ENCODE results near the gene NPHS1.

The NPHS1 gene

GRCh38 chr19:35783469-35784434, 68.6 kb downstream of the NPHS1 start:
- DNase-seq (ENCODE audit: low read depth), result no peak
- H3K4me3 ChIP-seq (ENCODE audit: low read depth, low read length), result no peak overlapping the region
- TF ChIP-seq, protein P1, sequence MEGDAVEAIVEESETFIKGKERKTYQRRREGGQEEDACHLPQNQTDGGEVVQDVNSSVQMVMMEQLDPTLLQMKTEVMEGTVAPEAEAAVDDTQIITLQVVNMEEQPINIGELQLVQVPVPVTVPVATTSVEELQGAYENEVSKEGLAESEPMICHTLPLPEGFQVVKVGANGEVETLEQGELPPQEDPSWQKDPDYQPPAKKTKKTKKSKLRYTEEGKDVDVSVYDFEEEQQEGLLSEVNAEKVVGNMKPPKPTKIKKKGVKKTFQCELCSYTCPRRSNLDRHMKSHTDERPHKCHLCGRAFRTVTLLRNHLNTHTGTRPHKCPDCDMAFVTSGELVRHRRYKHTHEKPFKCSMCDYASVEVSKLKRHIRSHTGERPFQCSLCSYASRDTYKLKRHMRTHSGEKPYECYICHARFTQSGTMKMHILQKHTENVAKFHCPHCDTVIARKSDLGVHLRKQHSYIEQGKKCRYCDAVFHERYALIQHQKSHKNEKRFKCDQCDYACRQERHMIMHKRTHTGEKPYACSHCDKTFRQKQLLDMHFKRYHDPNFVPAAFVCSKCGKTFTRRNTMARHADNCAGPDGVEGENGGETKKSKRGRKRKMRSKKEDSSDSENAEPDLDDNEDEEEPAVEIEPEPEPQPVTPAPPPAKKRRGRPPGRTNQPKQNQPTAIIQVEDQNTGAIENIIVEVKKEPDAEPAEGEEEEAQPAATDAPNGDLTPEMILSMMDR (IDR thresholded peaks at IDR 0.05; ENCODE audit: low read depth, low read length), result no peak
- no peak for TF ChIP-seq MYC (IDR thresholded peaks at IDR 0.05; ENCODE audit: low read depth, low read length)
- TF ChIP-seq POLR2A (IDR thresholded peaks at IDR 0.05; ENCODE audit: extremely low read depth, insufficient read length), result no peak
- TF ChIP-seq, protein P2, sequence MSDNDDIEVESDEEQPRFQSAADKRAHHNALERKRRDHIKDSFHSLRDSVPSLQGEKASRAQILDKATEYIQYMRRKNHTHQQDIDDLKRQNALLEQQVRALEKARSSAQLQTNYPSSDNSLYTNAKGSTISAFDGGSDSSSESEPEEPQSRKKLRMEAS (IDR thresholded peaks at IDR 0.05; ENCODE audit: low read depth, low read length), result no peak

DNA sequence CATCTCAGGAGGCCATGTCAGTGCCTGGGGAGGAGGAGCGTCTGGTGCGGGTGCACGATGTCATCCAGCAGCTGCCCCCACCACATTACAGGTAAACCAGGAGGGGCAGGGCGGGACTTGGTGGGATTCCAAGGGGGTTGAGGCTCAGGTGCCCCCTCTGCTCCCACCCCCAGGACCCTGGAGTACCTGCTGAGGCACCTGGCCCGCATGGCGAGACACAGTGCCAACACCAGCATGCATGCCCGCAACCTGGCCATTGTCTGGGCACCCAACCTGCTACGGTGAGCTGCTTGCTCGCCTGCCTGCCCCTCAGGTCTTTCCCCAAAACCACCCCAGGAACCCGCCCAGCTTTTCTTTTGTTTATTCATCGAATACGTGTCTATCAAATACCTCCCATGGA, 69.7 kb downstream of the NPHS1 start:
- no peak overlapping the region for H3K4me3 ChIP-seq (ENCODE audit: low read depth, low read length)
- TF ChIP-seq MYC (IDR thresholded peaks at IDR 0.05; ENCODE audit: low read depth, low read length), result no peak
- no peak for TF ChIP-seq POLR2A (IDR thresholded peaks at IDR 0.05; ENCODE audit: extremely low read depth, insufficient read length)
- TF ChIP-seq, protein P2 (IDR thresholded peaks at IDR 0.05; ENCODE audit: low read depth, low read length), result no peak
- TF ChIP-seq, protein P1 (IDR thresholded peaks at IDR 0.05; ENCODE audit: low read depth, low read length), result no peak
- no peak for DNase-seq (ENCODE audit: low read depth)

GRCh38 chr19:35781650-35782049, 70.7 kb downstream of the NPHS1 start:
- no peak for DNase-seq (ENCODE audit: low read depth)
- TF ChIP-seq, protein P1 (IDR thresholded peaks at IDR 0.05; ENCODE audit: low read depth, low read length), result no peak
- TF ChIP-seq MYC (IDR thresholded peaks at IDR 0.05; ENCODE audit: low read depth, low read length) (no peak), POLR2A (IDR thresholded peaks at IDR 0.05; ENCODE audit: extremely low read depth, insufficient read length) (no peak)
- TF ChIP-seq, protein P2 (IDR thresholded peaks at IDR 0.05; ENCODE audit: low read depth, low read length), result no peak
- no peak overlapping the region for H3K4me3 ChIP-seq (ENCODE audit: low read depth, low read length)

DNA sequence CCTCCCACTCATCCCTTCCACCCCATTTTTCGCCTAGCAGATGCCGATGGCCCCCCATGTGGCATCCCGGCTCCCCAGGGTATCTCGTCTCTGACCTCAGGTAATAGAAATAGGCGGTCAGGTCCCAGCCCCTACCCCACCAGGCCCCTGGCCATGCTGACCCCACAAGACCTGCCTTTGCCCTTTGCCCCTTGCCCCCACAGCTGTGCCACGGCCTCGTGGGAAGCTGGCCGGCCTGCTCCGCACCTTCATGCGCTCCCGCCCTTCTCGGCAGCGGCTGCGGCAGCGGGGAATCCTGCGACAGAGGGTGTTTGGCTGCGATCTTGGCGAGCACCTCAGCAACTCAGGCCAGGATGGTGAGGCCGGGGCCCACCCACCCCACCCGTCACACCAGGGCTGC, 71.6 kb downstream of the NPHS1 start:
- no peak for DNase-seq (ENCODE audit: low read depth)
- no peak overlapping the region for H3K4me3 ChIP-seq (ENCODE audit: low read depth, low read length)
- no peak for TF ChIP-seq POLR2A (IDR thresholded peaks at IDR 0.05; ENCODE audit: extremely low read depth, insufficient read length)

DNA sequence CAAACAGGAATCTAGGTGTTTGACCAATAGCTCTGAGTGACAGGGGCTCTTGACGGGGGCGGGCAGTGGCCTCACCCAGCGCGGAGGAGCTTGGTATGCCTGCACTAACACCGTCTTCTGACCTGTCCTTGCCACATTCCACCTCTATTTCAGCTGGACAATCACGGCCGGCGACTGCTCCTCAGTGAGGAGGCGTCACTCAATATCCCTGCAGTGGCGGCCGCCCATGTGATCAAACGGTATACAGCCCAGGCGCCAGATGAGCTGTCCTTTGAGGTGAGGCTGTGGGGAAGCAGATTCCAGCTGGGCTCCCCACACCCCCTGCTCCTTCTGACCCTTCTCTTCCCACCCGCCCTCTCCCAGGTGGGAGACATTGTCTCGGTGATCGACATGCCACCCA, 72.2 kb downstream of the NPHS1 start:
- no peak for DNase-seq (ENCODE audit: low read depth)
- H3K4me3 ChIP-seq (ENCODE audit: low read depth, low read length), result no peak overlapping the region
- TF ChIP-seq MYC (IDR thresholded peaks at IDR 0.05; ENCODE audit: low read depth, low read length) (no peak), POLR2A (IDR thresholded peaks at IDR 0.05; ENCODE audit: extremely low read depth, insufficient read length) (no peak)
- TF ChIP-seq, protein P2 (IDR thresholded peaks at IDR 0.05; ENCODE audit: low read depth, low read length), result no peak
- TF ChIP-seq, protein P1 (IDR thresholded peaks at IDR 0.05; ENCODE audit: low read depth, low read length), result no peak

DNA sequence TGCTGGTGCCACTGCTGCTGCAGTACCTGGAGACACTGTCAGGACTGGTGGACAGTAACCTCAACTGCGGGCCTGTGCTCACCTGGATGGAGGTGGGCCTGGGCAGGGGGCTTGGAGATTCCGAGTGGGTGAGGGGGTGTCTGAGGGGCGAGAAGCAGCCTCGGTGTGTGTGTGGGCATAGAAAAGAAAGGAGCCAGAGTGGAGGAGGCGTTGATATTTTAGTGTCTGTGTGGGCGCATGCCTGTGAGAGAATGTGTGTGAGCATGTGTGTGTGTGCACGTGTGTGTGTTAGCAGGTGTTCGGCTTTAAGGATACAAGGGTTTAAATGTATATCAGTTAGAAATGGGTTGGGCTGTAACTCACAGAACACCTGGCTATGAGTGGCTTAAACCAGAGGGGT, 73.3 kb downstream of the NPHS1 start:
- no peak overlapping the region for H3K4me3 ChIP-seq (ENCODE audit: low read depth, low read length)
- DNase-seq (ENCODE audit: low read depth), result no peak
- no peak for TF ChIP-seq MYC (IDR thresholded peaks at IDR 0.05; ENCODE audit: low read depth, low read length)
- TF ChIP-seq, protein P1 (IDR thresholded peaks at IDR 0.05; ENCODE audit: low read depth, low read length), result no peak
- TF ChIP-seq, protein P2 (IDR thresholded peaks at IDR 0.05; ENCODE audit: low read depth, low read length), result no peak
- TF ChIP-seq POLR2A (IDR thresholded peaks at IDR 0.05; ENCODE audit: extremely low read depth, insufficient read length), result no peak

Data from NB4 (cell line).